GM12891 (cell line): ENCODE measurements around the gene SRGAP1.

Source experiments
- DNase-seq: peaks from one replicate; pipeline ENCODE4 v3.0.0; 2011; ENCODE audit warnings: low spot score; ENCODE audit not compliant: insufficient read length
- FAIRE-seq: peaks from 2 replicates; lab custom pipeline; 2011; peaks lifted over from hg19 to GRCh38; lab: Jason Lieb, UNC
- PAX5 ChIP-seq: IDR thresholded peaks from 2 replicates; pipeline ENCODE4 v1.6.1; 2011; ENCODE audit warnings: low read length, moderate library complexity, mild to moderate bottlenecking; ENCODE audit not compliant: insufficient read depth, severe bottlenecking
- POLR2A ChIP-seq: IDR thresholded peaks from 2 replicates; pipeline ENCODE4 v1.6.1; 2011; ENCODE audit warnings: low read depth, low read length, control low read depth
- POLR2AphosphoS5 ChIP-seq: IDR thresholded peaks from 2 replicates; pipeline ENCODE4 v1.6.1; 2011; ENCODE audit warnings: low read depth, low read length, control low read depth
- POU2F2 ChIP-seq: IDR thresholded peaks from 2 replicates; pipeline ENCODE4 v1.6.1; 2011; ENCODE audit warnings: low read depth, mild to moderate bottlenecking, control low read depth, low read length, moderate library complexity
- SPI1 ChIP-seq: IDR thresholded peaks from 2 replicates; pipeline ENCODE4 v1.6.1; 2011; ENCODE audit warnings: low read depth, low read length, control low read depth
- TAF1 ChIP-seq: IDR thresholded peaks from 2 replicates; pipeline ENCODE4 v1.6.1; 2011; ENCODE audit warnings: low read depth, low read length, control low read depth

SRGAP1 gene

GRCh38 chr12:64203036-64203435 is 358.5 kb downstream of the SRGAP1 start:
- FAIRE-seq (no peak), DNase-seq (no peak)
- TF ChIP-seq POU2F2 (no peak), SPI1 (no peak), PAX5 (no peak), TAF1 (no peak), POLR2A (no peak), POLR2AphosphoS5 (no peak)

- FAIRE-seq (peak; percentile 5), DNase-seq (no peak)
- TF ChIP-seq SPI1 = no peak
- TF ChIP-seq TAF1 = no peak
- no peak for TF ChIP-seq POLR2A
These were observed 359.3 kb downstream of the SRGAP1 start for GRCh38 chr12:64203775-64204174.

GRCh38 chr12:64205542-64205941 is 361.0 kb downstream of the SRGAP1 start:
- FAIRE-seq = no peak
- TF ChIP-seq POU2F2 = no peak
- no peak for TF ChIP-seq POLR2A
- TF ChIP-seq PAX5 = no peak
- no peak for TF ChIP-seq TAF1
- no peak for TF ChIP-seq SPI1
- no peak for TF ChIP-seq POLR2AphosphoS5
- DNase-seq = no peak

- no peak for FAIRE-seq
- TF ChIP-seq SPI1 (no peak), POLR2A (no peak), POLR2AphosphoS5 (no peak), POU2F2 (no peak), TAF1 (no peak), PAX5 (no peak)
These were observed 363.0 kb downstream of the SRGAP1 start for GRCh38 chr12:64207453-64207852.

More at GRCh38 chr12:64207453-64207852, 363.0 kb downstream of the SRGAP1 start:
- no peak for DNase-seq
